ENCODE measurements around the gene TMEM115. TPM values are rescaled to one million over a fixed set of nuclear protein-coding genes. Genes with fewer than 3 reads are reported as not detected.

The TMEM115 gene
- total and polyA plus RNA-seq, 2 of the 13 experiments (the other 11 are each of a cell fraction or from before 2014, with no cell fraction given), result 22.1 to 30.7 TPM

DNA sequence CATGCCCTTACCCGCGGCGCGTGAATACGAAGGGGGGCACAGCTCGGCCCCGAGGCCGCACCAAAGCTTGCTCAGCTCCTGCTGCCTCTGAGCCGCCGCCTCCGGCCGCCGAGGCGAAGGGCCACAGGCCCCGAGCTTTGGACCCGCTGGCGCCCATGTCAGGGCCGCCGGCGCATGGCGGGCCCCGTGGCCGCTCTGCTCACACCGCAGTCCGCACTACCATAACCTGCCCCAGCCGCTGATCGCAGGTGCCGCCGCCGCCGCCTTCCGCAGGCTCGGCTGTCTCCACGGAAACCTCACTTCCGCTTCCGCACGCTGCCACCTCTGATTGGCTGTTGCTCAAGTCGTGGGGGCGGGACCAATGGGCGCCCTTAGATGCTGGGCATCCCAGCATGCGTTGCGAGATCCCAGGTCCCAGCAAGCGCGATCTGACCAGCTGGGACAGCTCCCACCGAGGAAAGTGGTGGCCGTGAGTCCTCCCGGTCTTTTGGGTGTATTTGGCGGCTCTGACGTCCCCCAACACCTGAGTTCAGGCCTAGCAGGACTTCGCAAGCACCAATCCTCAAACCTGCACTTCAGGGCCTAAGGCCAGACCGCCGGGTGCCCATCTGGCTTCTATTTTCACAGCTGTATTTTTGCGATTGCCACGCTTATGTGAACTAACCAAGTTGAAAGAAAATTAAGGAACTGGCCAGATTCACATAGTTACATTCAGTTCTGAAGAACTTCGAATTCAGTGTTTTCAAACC lies 31.2 kb downstream of the TMEM115 start, which contains the start of gene TUSC2 (continued):
- TF ChIP-seq ZNF225 (CRISPR knock-in tag; IDR thresholded peaks at IDR 0.05) (no peak), MYNN (CRISPR knock-in tag; IDR thresholded peaks at IDR 0.05; ENCODE audit: low read depth) (no peak), SIX4 (CRISPR knock-in tag; IDR thresholded peaks at IDR 0.05) (no peak), KLF11 (CRISPR knock-in tag; IDR thresholded peaks at IDR 0.05) (0 out of 2 replicates have a peak, but pooled peaks have one; percentile 31), EEA1 (CRISPR knock-in tag; IDR thresholded peaks at IDR 0.05; ENCODE audit: borderline replicate concordance) (0 out of 2 replicates have a peak, but pooled peaks have one; percentile 32), FIP1L1 (IDR thresholded peaks at IDR 0.05; ENCODE audit: borderline replicate concordance, insufficient read depth, low read depth, low read length) (0 out of 2 replicates have a peak, but pooled peaks have one; percentile 61), POLR2A (IDR thresholded peaks at IDR 0.05; ENCODE audit: insufficient read depth in 1 of 2, low read depth in 2 of 2, low read length in 2 of 2) (peak in 1 of 2 experiments; percentile 80; a peak in 2 of 4 replicates), ZFP82 (CRISPR knock-in tag; IDR thresholded peaks at IDR 0.05; ENCODE audit: borderline replicate concordance) (no peak), ZSCAN20 (CRISPR knock-in tag; IDR thresholded peaks at IDR 0.05; ENCODE audit: borderline replicate concordance) (0 out of 2 replicates have a peak, but pooled peaks have one; percentile 71), NFRKB (IDR thresholded peaks at IDR 0.05) (no peak), ETV6 (CRISPR knock-in tag; conservative IDR thresholded peaks at IDR 0.05) (peak; percentile 10; the same call in 1 of the 2 replicates), NFE2 (CRISPR knock-in tag; IDR thresholded peaks at IDR 0.05) (0 out of 2 replicates have a peak, but pooled peaks have one; percentile 32), ZNF556 (CRISPR knock-in tag; IDR thresholded peaks at IDR 0.05; ENCODE audit: borderline replicate concordance) (no peak), POLR2AphosphoS5 (IDR thresholded peaks at IDR 0.05; ENCODE audit: low read depth, low read length) (peak; percentile 87)
- TF ChIP-seq, protein P1, sequence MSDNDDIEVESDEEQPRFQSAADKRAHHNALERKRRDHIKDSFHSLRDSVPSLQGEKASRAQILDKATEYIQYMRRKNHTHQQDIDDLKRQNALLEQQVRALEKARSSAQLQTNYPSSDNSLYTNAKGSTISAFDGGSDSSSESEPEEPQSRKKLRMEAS (IDR thresholded peaks at IDR 0.05), result peak; percentile 66
- TF ChIP-seq, protein P2, sequence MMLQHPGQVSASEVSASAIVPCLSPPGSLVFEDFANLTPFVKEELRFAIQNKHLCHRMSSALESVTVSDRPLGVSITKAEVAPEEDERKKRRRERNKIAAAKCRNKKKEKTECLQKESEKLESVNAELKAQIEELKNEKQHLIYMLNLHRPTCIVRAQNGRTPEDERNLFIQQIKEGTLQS (CRISPR knock-in tag; IDR thresholded peaks at IDR 0.05), result peak; percentile 33; the same call in 1 of the 2 replicates
- TF ChIP-seq, protein P3, sequence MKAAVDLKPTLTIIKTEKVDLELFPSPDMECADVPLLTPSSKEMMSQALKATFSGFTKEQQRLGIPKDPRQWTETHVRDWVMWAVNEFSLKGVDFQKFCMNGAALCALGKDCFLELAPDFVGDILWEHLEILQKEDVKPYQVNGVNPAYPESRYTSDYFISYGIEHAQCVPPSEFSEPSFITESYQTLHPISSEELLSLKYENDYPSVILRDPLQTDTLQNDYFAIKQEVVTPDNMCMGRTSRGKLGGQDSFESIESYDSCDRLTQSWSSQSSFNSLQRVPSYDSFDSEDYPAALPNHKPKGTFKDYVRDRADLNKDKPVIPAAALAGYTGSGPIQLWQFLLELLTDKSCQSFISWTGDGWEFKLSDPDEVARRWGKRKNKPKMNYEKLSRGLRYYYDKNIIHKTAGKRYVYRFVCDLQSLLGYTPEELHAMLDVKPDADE (CRISPR knock-in tag; IDR thresholded peaks at IDR 0.05), result no peak
- TF ChIP-seq, protein P4, sequence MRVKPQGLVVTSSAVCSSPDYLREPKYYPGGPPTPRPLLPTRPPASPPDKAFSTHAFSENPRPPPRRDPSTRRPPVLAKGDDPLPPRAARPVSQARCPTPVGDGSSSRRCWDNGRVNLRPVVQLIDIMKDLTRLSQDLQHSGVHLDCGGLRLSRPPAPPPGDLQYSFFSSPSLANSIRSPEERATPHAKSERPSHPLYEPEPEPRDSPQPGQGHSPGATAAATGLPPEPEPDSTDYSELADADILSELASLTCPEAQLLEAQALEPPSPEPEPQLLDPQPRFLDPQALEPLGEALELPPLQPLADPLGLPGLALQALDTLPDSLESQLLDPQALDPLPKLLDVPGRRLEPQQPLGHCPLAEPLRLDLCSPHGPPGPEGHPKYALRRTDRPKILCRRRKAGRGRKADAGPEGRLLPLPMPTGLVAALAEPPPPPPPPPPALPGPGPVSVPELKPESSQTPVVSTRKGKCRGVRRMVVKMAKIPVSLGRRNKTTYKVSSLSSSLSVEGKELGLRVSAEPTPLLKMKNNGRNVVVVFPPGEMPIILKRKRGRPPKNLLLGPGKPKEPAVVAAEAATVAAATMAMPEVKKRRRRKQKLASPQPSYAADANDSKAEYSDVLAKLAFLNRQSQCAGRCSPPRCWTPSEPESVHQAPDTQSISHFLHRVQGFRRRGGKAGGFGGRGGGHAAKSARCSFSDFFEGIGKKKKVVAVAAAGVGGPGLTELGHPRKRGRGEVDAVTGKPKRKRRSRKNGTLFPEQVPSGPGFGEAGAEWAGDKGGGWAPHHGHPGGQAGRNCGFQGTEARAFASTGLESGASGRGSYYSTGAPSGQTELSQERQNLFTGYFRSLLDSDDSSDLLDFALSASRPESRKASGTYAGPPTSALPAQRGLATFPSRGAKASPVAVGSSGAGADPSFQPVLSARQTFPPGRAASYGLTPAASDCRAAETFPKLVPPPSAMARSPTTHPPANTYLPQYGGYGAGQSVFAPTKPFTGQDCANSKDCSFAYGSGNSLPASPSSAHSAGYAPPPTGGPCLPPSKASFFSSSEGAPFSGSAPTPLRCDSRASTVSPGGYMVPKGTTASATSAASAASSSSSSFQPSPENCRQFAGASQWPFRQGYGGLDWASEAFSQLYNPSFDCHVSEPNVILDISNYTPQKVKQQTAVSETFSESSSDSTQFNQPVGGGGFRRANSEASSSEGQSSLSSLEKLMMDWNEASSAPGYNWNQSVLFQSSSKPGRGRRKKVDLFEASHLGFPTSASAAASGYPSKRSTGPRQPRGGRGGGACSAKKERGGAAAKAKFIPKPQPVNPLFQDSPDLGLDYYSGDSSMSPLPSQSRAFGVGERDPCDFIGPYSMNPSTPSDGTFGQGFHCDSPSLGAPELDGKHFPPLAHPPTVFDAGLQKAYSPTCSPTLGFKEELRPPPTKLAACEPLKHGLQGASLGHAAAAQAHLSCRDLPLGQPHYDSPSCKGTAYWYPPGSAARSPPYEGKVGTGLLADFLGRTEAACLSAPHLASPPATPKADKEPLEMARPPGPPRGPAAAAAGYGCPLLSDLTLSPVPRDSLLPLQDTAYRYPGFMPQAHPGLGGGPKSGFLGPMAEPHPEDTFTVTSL (CRISPR knock-in tag; IDR thresholded peaks at IDR 0.05; ENCODE audit: borderline replicate concordance), result no peak

Data from HepG2 (cell line).